Lung (tissue), 12 donors: ENCODE measurements around the gene CEP41. TPM values are rescaled to one million over a fixed set of nuclear protein-coding genes. Genes with fewer than 3 reads are reported as not detected.

Experiments used
- ATAC-seq: fragments of 200-7000 bp; cut with Tn5 transposase; one replicate; pipeline ENCODE4 v1.9.1; 2020; ENCODE audit warnings: moderate number of reproducible peaks; ENCODE audit not compliant: insufficient read depth, low FRiP score
- DNase-seq, 3 donors: peaks; one replicate each; pipeline ENCODE4 v3.0.0-alpha.2; 2013 to 2017
- H3K27ac ChIP-seq, 2 donors: one replicate each; pipeline ENCODE4 v1.5.1; 2013; ENCODE audit warnings: mild to moderate bottlenecking in 2 of 2, moderate library complexity in 2 of 2, control low read depth in 1 of 2, inconsistent platforms in 1 of 2, low read depth in 1 of 2, low read length in 1 of 2
- H3K27me3 ChIP-seq, 3 donors: one replicate each; pipeline ENCODE4 v1.5.1; 2013; ENCODE audit warnings: low read length in 2 of 3; ENCODE audit not compliant: control insufficient read depth in 3 of 3, insufficient read depth in 3 of 3
- H3K36me3 ChIP-seq, 4 donors: one replicate each; pipeline ENCODE4 v1.5.1; 2013; ENCODE audit warnings: low read length in 4 of 4, mild to moderate bottlenecking in 1 of 4, moderate library complexity in 1 of 4; ENCODE audit not compliant: control insufficient read depth in 4 of 4, insufficient read depth in 4 of 4
- H3K4me1 ChIP-seq, 5 donors: one replicate each; pipeline ENCODE4 v1.5.1; 2013; ENCODE audit warnings: low read length in 5 of 5, mild to moderate bottlenecking in 2 of 5, moderate library complexity in 1 of 5; ENCODE audit not compliant: control insufficient read depth in 5 of 5, insufficient read depth in 5 of 5
- H3K4me3 ChIP-seq: one replicate; pipeline ENCODE4 v1.5.1; 2013; ENCODE audit warnings: mild to moderate bottlenecking, control low read depth, moderate library complexity
- H3K9ac ChIP-seq, 2 donors: one replicate each; pipeline ENCODE4 v1.5.1; 2013; ENCODE audit warnings: low read length in 2 of 2, control low read depth in 1 of 2; ENCODE audit not compliant: insufficient read depth in 1 of 2
- H3K9me3 ChIP-seq, 4 donors: one replicate each; pipeline ENCODE4 v1.5.1; 2013; ENCODE audit warnings: low read length in 3 of 4, mild to moderate bottlenecking in 1 of 4, moderate library complexity in 1 of 4; ENCODE audit not compliant: control insufficient read depth in 4 of 4, insufficient read depth in 3 of 4
- CTCF ChIP-seq: IDR thresholded peaks from 2 replicates; pipeline ENCODE4 v1.5.1; 2012; ENCODE audit warnings: mild to moderate bottlenecking; ENCODE audit errors: control extremely low read depth, extremely low read depth
- WGBS, 2 donors: extraction: QIAGEN DNeasy Blood & Tissue Kit; methylation state at CpG; one replicate each; pipeline ENCODE4 v1.1.7; 2013; 5-methylcytosine and 5-hydroxymethylcytosine counted together
- polyA plus RNA-seq, 2 donors: library from polyadenylated mRNA; stranded (reverse); fragments of 200-250 nt; gene quantifications; one replicate each; pipeline ENCODE4 v1.2.1, GENCODE V29; 2013
- total RNA-seq, 2 donors: library from RNA; depleted of rRNA in 1 of 2; stranded (reverse); fragments of >200 nt in 1 of 2; gene quantifications; one replicate each; pipeline ENCODE4 v1.2.1, GENCODE V29; 2014 to 2021
- donor health status: control.
- donor health status: control.
- donor health status: Bipolar disorder and iron deficiency.
- donor health status: healthy.
- donor health status: DM: yes; HTN: yes; CAD: no.

Gene CEP41
- total and polyA plus RNA-seq, 4 donors = 3.7 to 15.3 (median 11.6) TPM

DNA sequence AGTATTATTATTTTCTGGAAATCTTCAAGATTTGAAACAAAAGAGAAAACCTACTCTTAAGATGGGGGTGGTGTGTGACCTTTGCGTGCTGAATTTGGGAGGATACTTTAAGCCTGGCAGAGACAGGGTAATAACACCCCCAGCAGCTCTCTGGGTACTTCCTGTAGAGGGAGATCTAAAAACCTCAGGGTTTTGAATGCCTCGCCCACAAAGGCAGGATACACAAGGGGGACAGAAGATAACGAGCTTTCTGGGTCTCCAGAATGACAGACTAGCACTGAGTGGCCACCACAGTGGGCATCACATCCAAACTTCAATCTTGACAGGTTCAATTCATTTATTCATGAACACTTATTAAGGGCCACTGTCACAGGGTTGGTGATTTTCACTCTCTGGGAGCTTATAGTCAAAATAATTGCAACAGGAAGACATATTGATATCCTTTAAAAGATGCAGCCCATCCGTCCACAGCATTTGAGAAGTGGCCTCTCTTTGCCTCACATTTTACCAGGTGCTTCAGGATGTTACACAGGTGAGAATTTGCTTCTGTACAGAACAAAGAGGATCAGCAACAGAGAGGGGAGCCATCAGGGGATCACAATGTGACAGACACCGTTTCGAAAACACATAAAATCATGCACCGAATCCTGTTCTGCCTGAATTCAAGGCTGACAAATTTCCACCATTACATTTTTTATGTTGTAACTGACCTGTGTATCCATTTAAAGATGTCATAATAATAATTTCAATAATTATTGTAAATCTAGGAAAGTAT lies 46.2 kb downstream of the CEP41 start:
- H3K4me1 ChIP-seq = peaks cover 0 to 71% (median 31%) of the 10 kb centered on the region in 5 donors
- no peak overlapping the region for H3K27ac ChIP-seq
- TF ChIP-seq CTCF = no peak
- no peaks in the 10 kb centered on the region for H3K9me3 ChIP-seq
- no peaks in the 10 kb centered on the region for H3K27me3 ChIP-seq
- ATAC-seq (no peak), DNase-seq (no peak)
- no peak overlapping the region for H3K4me3 ChIP-seq
- peak overlapping the region in 1 of 2 donors; percentile 56 for H3K9ac ChIP-seq
- WGBS, 2 donors = 55 to 74% methylated on average over 7 of the region's 7 CpGs
- peaks cover 0 to 5% (median 2%) of the 10 kb centered on the region in 4 donors for H3K36me3 ChIP-seq

DNA sequence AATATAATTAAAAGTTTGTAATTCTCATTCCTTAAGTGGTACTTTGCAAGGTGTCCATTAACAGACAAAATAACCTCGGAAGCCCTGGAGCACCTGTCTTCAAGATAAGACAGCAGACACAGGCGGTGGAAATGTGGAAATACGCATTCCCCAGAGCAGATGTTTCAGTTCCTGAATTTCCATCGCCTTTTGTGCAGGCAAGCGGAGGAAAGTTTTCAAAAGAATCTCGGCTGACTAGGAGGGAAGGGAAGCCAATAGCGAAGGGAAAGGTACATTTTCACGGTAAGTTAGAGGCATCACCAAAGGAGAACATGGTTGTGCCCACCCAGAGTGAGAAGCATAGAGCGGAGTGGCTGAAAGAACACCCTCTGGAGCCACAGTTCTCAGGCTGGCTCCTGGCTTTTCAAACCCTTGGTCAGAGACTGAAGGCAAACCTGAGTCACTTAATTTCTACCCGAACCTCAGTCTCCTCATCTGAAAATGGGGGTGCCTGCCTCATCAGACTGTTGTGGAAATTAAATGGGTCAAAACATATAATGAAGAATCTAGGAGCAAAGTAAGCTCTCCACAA lies 46.9 kb downstream of the CEP41 start:
- Histone ChIP-seq H3K4me1 (peaks cover 0 to 68% (median 29%) of the 10 kb centered on the region in 5 donors), H3K4me3 (no peak overlapping the region), H3K36me3 (peaks cover 0 to 5% (median 2%) of the 10 kb centered on the region in 4 donors), H3K27ac (peak overlapping the region in 1 of 2 donors; percentile 4), H3K9me3 (no peaks in the 10 kb centered on the region), H3K27me3 (no peaks in the 10 kb centered on the region), H3K9ac (no peak overlapping the region)
- WGBS, 2 donors = 30 to 69% methylated on average over 10 of the region's 10 CpGs
- DNase-seq (no peak), ATAC-seq (no peak)
- no peak for TF ChIP-seq CTCF

- peak overlapping the region in 1 of 2 donors; percentile 11 for H3K27ac ChIP-seq
- TF ChIP-seq CTCF = no peak
- H3K9ac ChIP-seq = peak overlapping the region in 1 of 2 donors; percentile 76
- DNase-seq (peak in 2 of 3 donors; percentile 53 to 57), ATAC-seq (peak; percentile 11)
- H3K4me1 ChIP-seq = peaks cover 0 to 60% (median 23%) of the 10 kb centered on the region in 5 donors
- no peaks in the 10 kb centered on the region for H3K27me3 ChIP-seq
- no peak overlapping the region for H3K4me3 ChIP-seq
- peaks cover 0 to 3% (median 1%) of the 10 kb centered on the region in 4 donors for H3K36me3 ChIP-seq
- no peaks in the 10 kb centered on the region for H3K9me3 ChIP-seq
- 73 to 75% methylated on average over 5 of the region's 5 CpGs for WGBS, 2 donors
Measured at GRCh38 chr7:130393101-130393561, 47.7 kb downstream of the CEP41 start.
